ENCODE data around the gene GABRE. TPM values are rescaled to one million over a fixed set of nuclear protein-coding genes. Genes with fewer than 3 reads are reported as not detected.

The GABRE gene
- total and polyA plus RNA-seq, 4 experiments from 2014 or later, result not detected

- intact Hi-C loops (cut with micrococcal nuclease), result no loop called here
- peaks cover 0 to 2% (median 0%) of the 10 kb centered on the region in 8 donors for H3K9me3 Mint-ChIP-seq
- Histone ChIP-seq H3K4me1 (ENCODE audit: insufficient read depth, low read length) (no peaks in the 10 kb centered on the region), H3K27ac (ENCODE audit: low read depth, low read length) (no peak overlapping the region), H3K9me3 (ENCODE audit: control insufficient read depth in 1 of 2, low read length in 2 of 2) (no peaks in the 10 kb centered on the region), H3K4me3 (ENCODE audit: low read length in 2 of 2) (no peak overlapping the region), H3K36me3 (ENCODE audit: insufficient read depth, low read length) (no peaks in the 10 kb centered on the region), H3K27me3 (ENCODE audit: insufficient read depth, low read length) (no peaks in the 10 kb centered on the region)
- CTCF ChIA-PET (ENCODE audit: partially characterized antibody), result interaction anchor here (1.2 kb wide), 1 partner anchor 16 kb away, joined by 3 read pairs; no protein-coding TSS in a partner anchor
- H3K36me3 Mint-ChIP-seq, result no peaks in the 10 kb centered on the region
- POLR2A ChIA-PET (ENCODE audit: partially characterized antibody), result no interaction called here
- H3K27me3 Mint-ChIP-seq, result peaks cover 4 to 11% of the 10 kb centered on the region in 2 donors
- no peak for DNase-seq
- H3K4me1 Mint-ChIP-seq, result no peaks in the 10 kb centered on the region
- H3K4me3 Mint-ChIP-seq, result no peak overlapping the region
- H3K27ac Mint-ChIP-seq, result no peak overlapping the region
Measured at GRCh38 chrX:151977923-151978322, 3.4 kb upstream of the GABRE start.

GRCh38 chrX:151977009-151977408 lies 2.5 kb upstream of the GABRE start:
- intact Hi-C loops (cut with micrococcal nuclease), result no loop called here
- H3K36me3 ChIP-seq (ENCODE audit: insufficient read depth, low read length), result no peaks in the 10 kb centered on the region
- no peak for DNase-seq
- no peaks in the 10 kb centered on the region for H3K4me1 ChIP-seq (ENCODE audit: insufficient read depth, low read length)
- ChIA-PET CTCF (ENCODE audit: partially characterized antibody) (interaction anchor here (1.2 kb wide), 1 partner anchor 15 kb away, joined by 3 read pairs; no protein-coding TSS in a partner anchor), POLR2A (ENCODE audit: partially characterized antibody) (no interaction called here)
- Mint-ChIP-seq H3K9me3 (peaks cover 0 to 2% (median 0%) of the 10 kb centered on the region in 8 donors), H3K4me3 (no peak overlapping the region), H3K27me3 (peaks cover 4 to 12% of the 10 kb centered on the region in 2 donors), H3K36me3 (no peaks in the 10 kb centered on the region), H3K27ac (no peak overlapping the region), H3K4me1 (no peaks in the 10 kb centered on the region)
- H3K4me3 ChIP-seq (ENCODE audit: low read length in 2 of 2), result no peak overlapping the region
- no peaks in the 10 kb centered on the region for H3K27me3 ChIP-seq (ENCODE audit: insufficient read depth, low read length)
- H3K27ac ChIP-seq (ENCODE audit: low read depth, low read length), result no peak overlapping the region
- no peaks in the 10 kb centered on the region for H3K9me3 ChIP-seq (ENCODE audit: control insufficient read depth in 1 of 2, low read length in 2 of 2)

- Mint-ChIP-seq H3K4me1 (no peaks in the 10 kb centered on the region), H3K27me3 (peaks cover 4 to 12% of the 10 kb centered on the region in 2 donors), H3K9me3 (peaks cover 0 to 2% (median 0%) of the 10 kb centered on the region in 8 donors), H3K27ac (no peak overlapping the region), H3K36me3 (no peaks in the 10 kb centered on the region), H3K4me3 (no peak overlapping the region)
- intact Hi-C loops (cut with micrococcal nuclease), result no loop called here
- Histone ChIP-seq H3K36me3 (ENCODE audit: insufficient read depth, low read length) (no peaks in the 10 kb centered on the region), H3K9me3 (ENCODE audit: control insufficient read depth in 1 of 2, low read length in 2 of 2) (no peaks in the 10 kb centered on the region), H3K4me3 (ENCODE audit: low read length in 2 of 2) (no peak overlapping the region), H3K27ac (ENCODE audit: low read depth, low read length) (no peak overlapping the region), H3K27me3 (ENCODE audit: insufficient read depth, low read length) (no peaks in the 10 kb centered on the region), H3K4me1 (ENCODE audit: insufficient read depth, low read length) (no peaks in the 10 kb centered on the region)
- ChIA-PET POLR2A (ENCODE audit: partially characterized antibody) (no interaction called here), CTCF (ENCODE audit: partially characterized antibody) (no interaction called here)
- no peak for DNase-seq
Measured at GRCh38 chrX:151975736-151976275, 1.3 kb upstream of the GABRE start.

- Histone ChIP-seq H3K4me1 (ENCODE audit: insufficient read depth, low read length) (no peaks in the 10 kb centered on the region), H3K27ac (ENCODE audit: low read depth, low read length) (no peak overlapping the region), H3K9me3 (ENCODE audit: control insufficient read depth in 1 of 2, low read length in 2 of 2) (no peaks in the 10 kb centered on the region), H3K4me3 (ENCODE audit: low read length in 2 of 2) (no peak overlapping the region), H3K36me3 (ENCODE audit: insufficient read depth, low read length) (no peaks in the 10 kb centered on the region), H3K27me3 (ENCODE audit: insufficient read depth, low read length) (no peaks in the 10 kb centered on the region)
- no peak for DNase-seq
- Mint-ChIP-seq H3K27ac (no peak overlapping the region), H3K9me3 (peaks cover 0 to 2% (median 0%) of the 10 kb centered on the region in 8 donors), H3K27me3 (peaks cover 4 to 12% of the 10 kb centered on the region in 2 donors), H3K36me3 (no peaks in the 10 kb centered on the region), H3K4me1 (no peaks in the 10 kb centered on the region), H3K4me3 (peak overlapping the region in 1 of 8 donors; percentile 4)
- intact Hi-C loops (cut with micrococcal nuclease), result no loop called here
- ChIA-PET CTCF (ENCODE audit: partially characterized antibody) (no interaction called here), POLR2A (ENCODE audit: partially characterized antibody) (no interaction called here)
Measured at GRCh38 chrX:151975228-151975593, 735 bp upstream of the GABRE start.

GRCh38 chrX:151973851-151974335 lies 583 bp downstream of the GABRE start:
- H3K9me3 ChIP-seq (ENCODE audit: control insufficient read depth in 1 of 2, low read length in 2 of 2), result no peaks in the 10 kb centered on the region
- H3K9me3 Mint-ChIP-seq, result peaks cover 0 to 2% (median 0%) of the 10 kb centered on the region in 8 donors
- POLR2A ChIA-PET (ENCODE audit: partially characterized antibody), result no interaction called here
- peaks cover 6 to 12% of the 10 kb centered on the region in 2 donors for H3K27me3 Mint-ChIP-seq
- no peak overlapping the region for H3K27ac Mint-ChIP-seq
- H3K4me1 ChIP-seq (ENCODE audit: insufficient read depth, low read length), result no peaks in the 10 kb centered on the region
- no peaks in the 10 kb centered on the region for H3K4me1 Mint-ChIP-seq
- intact Hi-C loops (cut with micrococcal nuclease), result no loop called here
- no peak for DNase-seq
- no peaks in the 10 kb centered on the region for H3K36me3 ChIP-seq (ENCODE audit: insufficient read depth, low read length)
- no peaks in the 10 kb centered on the region for H3K27me3 ChIP-seq (ENCODE audit: insufficient read depth, low read length)
- no peak overlapping the region for H3K4me3 Mint-ChIP-seq
- CTCF ChIA-PET (ENCODE audit: partially characterized antibody), result no interaction called here
- no peak overlapping the region for H3K4me3 ChIP-seq (ENCODE audit: low read length in 2 of 2)
- H3K36me3 Mint-ChIP-seq, result no peaks in the 10 kb centered on the region
- no peak overlapping the region for H3K27ac ChIP-seq (ENCODE audit: low read depth, low read length)

- Mint-ChIP-seq H3K27ac (no peak overlapping the region), H3K4me1 (no peaks in the 10 kb centered on the region), H3K36me3 (no peaks in the 10 kb centered on the region), H3K27me3 (peaks cover 6 to 12% of the 10 kb centered on the region in 2 donors), H3K9me3 (peaks cover 0 to 2% (median 0%) of the 10 kb centered on the region in 8 donors), H3K4me3 (peak overlapping the region in 1 of 8 donors; percentile 38)
- Histone ChIP-seq H3K4me3 (ENCODE audit: low read length in 2 of 2) (no peak overlapping the region), H3K9me3 (ENCODE audit: control insufficient read depth in 1 of 2, low read length in 2 of 2) (no peaks in the 10 kb centered on the region), H3K36me3 (ENCODE audit: insufficient read depth, low read length) (no peaks in the 10 kb centered on the region), H3K27ac (ENCODE audit: low read depth, low read length) (no peak overlapping the region), H3K27me3 (ENCODE audit: insufficient read depth, low read length) (no peaks in the 10 kb centered on the region), H3K4me1 (ENCODE audit: insufficient read depth, low read length) (no peaks in the 10 kb centered on the region)
- CTCF ChIA-PET (ENCODE audit: partially characterized antibody), result no interaction called here
- POLR2A ChIA-PET (ENCODE audit: partially characterized antibody), result no interaction called here
- intact Hi-C loops (cut with micrococcal nuclease), result no loop called here
- no peak for DNase-seq
Measured at GRCh38 chrX:151973060-151973661, 1.3 kb downstream of the GABRE start.

- no peak overlapping the region for H3K4me3 Mint-ChIP-seq
- DNase-seq, result no peak
Measured at GRCh38 chrX:151970661-151971060, 3.8 kb downstream of the GABRE start.

More at GRCh38 chrX:151970661-151971060, 3.8 kb downstream of the GABRE start:
- ChIA-PET CTCF (ENCODE audit: partially characterized antibody) (no interaction called here), POLR2A (ENCODE audit: partially characterized antibody) (no interaction called here)
- no peaks in the 10 kb centered on the region for H3K4me1 Mint-ChIP-seq
- Histone ChIP-seq H3K9me3 (ENCODE audit: control insufficient read depth in 1 of 2, low read length in 2 of 2) (no peaks in the 10 kb centered on the region), H3K36me3 (ENCODE audit: insufficient read depth, low read length) (no peaks in the 10 kb centered on the region), H3K4me1 (ENCODE audit: insufficient read depth, low read length) (no peaks in the 10 kb centered on the region), H3K27me3 (ENCODE audit: insufficient read depth, low read length) (no peaks in the 10 kb centered on the region), H3K4me3 (ENCODE audit: low read length in 2 of 2) (no peak overlapping the region), H3K27ac (ENCODE audit: low read depth, low read length) (no peak overlapping the region)
- no peak overlapping the region for H3K27ac Mint-ChIP-seq
- intact Hi-C loops (cut with micrococcal nuclease), result no loop called here
- no peaks in the 10 kb centered on the region for H3K36me3 Mint-ChIP-seq
- peaks cover 6 to 8% of the 10 kb centered on the region in 2 donors for H3K27me3 Mint-ChIP-seq
- H3K9me3 Mint-ChIP-seq, result peaks cover 0 to 2% (median 0%) of the 10 kb centered on the region in 8 donors

All from CD4-positive, alpha-beta memory T cell (primary cell).